SW 1271 (cell line): ENCODE results near the gene TCEAL1.

ENCODE experiments used
- DNase-seq, 2 experiments: peaks; one replicate each; lab custom pipeline; 2025; lab: John Stamatoyannopoulos, UW

TCEAL1 gene

GRCh38 chrX:103678199-103678993, 49.6 kb downstream of the TCEAL1 start:
- DNase-seq = peak in 1 of 2 experiments; percentile 2
